ENCODE measurements around the gene TGFBI.

TGFBI gene

GRCh38 chr5:136023958-136024541 is 4.7 kb upstream of the TGFBI start:
- DNase-seq: peak in 3 of 56 donors; percentile 5 to 21 (median 17)

- no peak for DNase-seq
Measured at GRCh38 chr5:136025900-136026299, 2.9 kb upstream of the TGFBI start.

GRCh38 chr5:136026636-136027035 is 2.2 kb upstream of the TGFBI start:
- DNase-seq: no peak

DNA sequence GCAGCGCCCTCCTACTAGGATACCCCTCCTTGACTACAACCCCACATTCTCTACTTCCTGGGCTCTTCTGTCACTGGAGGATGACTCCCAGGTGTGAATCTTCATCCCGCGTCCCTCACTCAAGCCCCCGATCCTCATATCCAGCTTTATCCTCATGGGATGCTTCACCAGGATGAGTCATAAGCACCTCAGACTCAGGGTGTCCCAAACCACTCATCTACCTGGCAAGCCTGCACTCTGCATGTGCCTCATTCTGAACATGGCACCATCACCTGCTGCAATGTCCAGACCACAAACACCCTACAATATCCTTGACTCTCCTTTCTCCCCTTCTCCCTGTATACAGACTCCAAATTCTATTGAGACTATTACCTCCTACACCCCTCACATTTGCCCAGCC is 1.5 kb upstream of the TGFBI start:
- DNase-seq: no peak

DNA sequence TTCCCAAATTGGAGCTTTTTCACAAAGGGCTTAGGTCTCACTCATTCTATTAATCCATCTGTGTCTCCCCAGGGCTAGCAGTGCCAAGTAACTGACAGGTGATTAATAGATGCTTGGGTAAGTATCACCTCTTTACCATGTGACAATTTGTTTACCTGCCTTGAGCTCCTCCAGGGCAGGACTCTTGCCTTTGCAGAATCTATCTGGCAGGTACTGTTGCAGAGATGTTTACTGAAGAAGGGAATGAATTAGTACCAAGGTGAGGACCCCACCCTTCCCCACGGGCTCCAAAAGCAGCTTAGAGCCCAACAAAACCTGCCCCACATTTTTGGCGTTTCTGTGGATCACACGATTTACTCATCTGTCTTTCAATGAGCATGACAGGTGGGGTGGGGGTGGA is 698 bp upstream of the TGFBI start:
- DNase-seq: no peak

DNA sequence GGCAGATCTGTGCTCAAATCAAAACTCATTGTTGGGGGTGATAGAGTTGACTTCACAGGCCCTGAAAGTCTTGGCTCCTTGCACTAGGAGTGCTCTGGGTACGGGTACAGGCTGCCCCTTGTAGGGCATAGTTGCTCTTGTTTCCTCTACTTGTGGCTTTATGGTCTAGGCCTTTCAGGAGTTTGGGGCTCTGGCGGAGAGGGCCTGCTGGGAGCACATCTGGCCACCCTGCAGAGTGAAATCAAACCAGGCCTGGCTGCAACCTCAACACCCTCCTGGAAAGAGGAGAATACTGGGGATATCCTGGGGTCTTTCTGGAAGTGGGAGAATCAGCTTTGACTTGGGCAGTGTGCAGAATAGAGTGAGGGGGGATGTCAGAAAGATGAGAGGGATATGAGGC is 1.5 kb downstream of the TGFBI start:
- DNase-seq: no peak

DNA sequence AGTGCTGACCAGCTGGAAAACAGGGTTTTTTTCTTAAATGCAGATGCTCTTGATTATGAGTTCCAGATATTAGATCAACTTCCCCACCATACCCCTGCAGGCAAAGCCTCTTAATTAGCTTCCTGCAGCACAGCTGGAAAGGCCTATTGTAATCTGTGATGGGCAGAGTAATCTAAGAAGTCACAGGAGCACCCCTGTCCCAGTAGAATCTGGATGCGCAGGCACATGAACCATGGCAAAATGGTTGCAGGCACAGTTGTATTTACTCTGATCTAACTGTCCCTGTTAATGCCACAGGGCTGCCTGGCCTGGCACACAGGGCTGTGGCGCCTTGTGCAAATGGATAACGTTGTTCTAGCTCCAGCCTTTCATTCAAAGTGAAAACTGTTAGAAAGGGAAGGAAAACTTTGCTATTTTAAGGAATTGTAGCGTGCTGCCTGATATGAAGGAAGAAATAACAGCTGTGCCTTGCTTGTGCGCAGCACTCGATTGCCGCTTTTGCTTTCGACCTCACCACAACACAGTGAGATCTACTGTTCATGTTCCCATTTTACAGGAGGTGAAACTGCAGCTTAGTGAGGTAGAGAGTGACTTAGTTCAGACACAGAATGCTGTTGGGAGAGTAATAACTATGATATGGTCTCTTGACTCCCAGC is 2.3 kb downstream of the TGFBI start:
- DNase-seq: no peak

- no peak for DNase-seq
Measured at GRCh38 chr5:136031711-136032110, 2.9 kb downstream of the TGFBI start.

DNA sequence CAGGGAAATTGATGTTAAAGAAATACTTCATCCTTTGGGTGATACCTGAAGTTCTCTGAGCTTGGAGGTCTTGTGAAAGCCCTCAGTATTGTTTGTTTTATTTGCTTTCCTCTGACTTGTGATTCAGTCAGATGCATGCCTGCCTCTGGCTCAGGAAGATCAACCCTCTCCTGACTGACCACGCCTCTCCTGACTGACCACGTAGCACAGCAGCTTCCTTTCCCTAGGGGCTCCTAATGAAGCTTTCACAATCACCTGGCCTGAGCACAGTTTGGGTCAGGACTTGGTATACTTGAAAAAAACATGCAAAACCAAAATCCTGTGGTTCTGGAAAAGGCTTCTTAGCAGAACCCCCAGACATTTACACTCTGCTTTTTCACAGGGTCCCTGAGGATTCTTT is 3.8 kb downstream of the TGFBI start:
- DNase-seq: no peak

DNA sequence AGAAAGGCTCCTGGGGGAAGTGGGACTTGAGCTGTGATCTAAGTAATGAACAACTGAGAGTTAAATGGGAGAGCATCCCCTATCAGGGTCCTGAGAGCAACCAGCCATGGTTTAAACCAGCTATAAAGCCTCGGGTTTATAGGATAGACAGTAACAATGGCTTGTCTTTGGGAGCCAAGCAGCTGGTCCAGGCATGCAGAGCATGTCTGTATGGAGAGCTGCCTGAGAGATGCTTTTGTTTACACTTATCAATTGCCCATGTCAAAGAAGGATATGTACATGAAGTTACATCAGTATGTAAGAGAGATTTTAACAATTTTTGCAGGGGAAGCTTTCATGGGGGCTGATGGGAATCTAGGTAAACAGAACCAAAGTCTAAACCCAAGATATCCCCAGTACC is 4.4 kb downstream of the TGFBI start:
- no peak for DNase-seq

GRCh38 chr5:136033848-136034247 is 5.1 kb downstream of the TGFBI start:
- DNase-seq: no peak

DNA sequence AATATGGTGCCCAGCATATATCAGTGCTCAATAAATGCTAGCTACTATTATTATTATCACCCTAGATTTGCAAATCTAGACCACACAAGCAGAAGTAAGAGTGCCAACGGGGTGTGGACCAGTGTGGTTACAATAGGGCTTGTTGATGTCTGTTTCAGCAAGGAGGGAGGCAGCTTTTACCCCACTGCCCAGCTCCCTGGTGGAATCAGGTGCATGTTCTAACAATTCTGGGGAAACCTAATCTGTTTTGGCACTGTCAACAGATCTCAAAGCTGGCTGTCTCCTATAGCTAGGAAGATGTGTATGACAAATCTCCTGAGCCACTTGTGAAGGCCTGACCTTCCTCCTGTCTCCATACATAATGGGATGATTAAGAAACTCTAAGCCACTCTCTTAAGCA is 5.7 kb downstream of the TGFBI start:
- DNase-seq: no peak

- no peak for DNase-seq
Measured at GRCh38 chr5:136034984-136035383, 6.2 kb downstream of the TGFBI start.

DNA sequence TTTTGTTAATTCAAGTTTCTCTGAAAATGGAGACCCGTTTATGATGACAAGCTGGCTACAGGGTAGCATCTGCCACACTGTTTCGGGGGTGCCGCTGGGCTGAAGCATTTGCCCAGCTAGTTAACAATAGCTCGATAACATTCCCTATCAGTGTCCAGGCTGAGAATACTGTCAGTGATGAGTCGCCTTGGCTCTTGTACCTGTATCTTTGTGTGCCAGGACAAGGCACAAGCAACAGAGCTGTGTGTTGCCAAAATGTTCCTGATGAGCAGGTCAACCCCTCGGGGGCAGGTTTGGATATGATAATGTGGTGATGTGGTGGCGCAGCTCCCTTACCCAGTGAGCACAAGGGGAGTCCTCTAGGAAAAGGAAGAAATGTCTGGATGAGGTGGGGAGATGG is 7.0 kb downstream of the TGFBI start:
- no peak for DNase-seq

GRCh38 chr5:136036293-136036911 is 7.6 kb downstream of the TGFBI start:
- no peak for DNase-seq

GRCh38 chr5:136037001-136037705 is 8.4 kb downstream of the TGFBI start:
- peak in 1 of 56 donors; percentile 13 for DNase-seq

DNA sequence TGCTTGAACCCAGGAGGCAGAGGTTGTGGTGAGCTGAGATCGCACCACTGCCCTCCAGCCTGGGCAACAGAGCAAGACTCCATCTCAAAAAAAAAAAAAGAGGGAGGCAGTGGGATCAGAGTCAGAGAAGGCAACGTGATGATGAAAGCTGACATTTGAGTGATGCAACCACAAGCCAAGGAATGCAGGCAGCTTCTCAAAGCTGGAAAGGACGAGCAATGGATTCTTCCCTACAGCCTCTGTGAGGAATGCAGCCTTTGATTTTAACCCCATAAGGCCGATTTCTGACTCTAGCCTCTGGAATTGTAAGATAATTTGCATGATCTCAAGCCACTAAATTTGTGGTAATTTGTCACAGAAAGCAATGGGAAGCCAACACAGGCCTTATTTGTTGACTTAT is 9.8 kb downstream of the TGFBI start:
- DNase-seq: no peak

DNA sequence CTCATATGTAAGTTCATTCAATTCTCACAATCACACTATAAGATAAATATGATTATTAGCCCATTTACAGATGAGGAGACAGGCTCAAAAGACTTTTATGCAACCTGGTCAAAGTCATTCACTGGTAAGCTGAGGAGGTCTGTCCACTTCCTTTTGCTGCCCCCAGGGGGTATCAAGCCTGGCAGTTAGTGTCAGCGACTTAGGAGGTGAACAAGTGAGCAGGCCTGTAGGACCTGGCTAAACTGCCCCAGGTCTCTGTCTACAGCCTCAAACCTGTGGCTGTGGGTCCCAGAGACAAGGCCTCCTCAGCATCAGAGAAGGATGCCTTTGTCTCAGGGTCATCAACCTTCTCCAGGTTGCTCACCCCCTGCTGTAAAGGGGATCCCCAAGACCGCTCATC is 10.4 kb downstream of the TGFBI start:
- no peak for DNase-seq

- no peak for DNase-seq
Measured at GRCh38 chr5:136040746-136041415, 12.1 kb downstream of the TGFBI start.

DNA sequence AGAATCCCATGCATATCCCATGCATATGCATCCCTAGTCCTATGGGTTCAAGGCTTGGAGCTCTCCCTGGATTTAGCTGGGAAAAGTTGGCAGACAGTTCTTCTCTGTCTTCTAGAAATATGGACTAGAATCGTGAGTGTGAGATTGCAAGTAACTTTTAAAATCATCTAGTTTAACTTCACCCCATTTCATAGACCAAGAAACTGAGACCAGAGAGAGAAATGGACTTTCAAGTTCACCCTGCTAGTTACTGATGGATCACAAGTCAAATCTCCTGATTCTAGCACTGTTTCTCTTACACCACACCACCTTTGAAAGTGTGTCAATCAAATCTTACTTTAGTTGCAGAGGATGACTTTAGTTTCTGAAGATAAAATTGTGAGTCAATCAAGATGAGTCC is 13.4 kb downstream of the TGFBI start:
- DNase-seq: no peak

DNA sequence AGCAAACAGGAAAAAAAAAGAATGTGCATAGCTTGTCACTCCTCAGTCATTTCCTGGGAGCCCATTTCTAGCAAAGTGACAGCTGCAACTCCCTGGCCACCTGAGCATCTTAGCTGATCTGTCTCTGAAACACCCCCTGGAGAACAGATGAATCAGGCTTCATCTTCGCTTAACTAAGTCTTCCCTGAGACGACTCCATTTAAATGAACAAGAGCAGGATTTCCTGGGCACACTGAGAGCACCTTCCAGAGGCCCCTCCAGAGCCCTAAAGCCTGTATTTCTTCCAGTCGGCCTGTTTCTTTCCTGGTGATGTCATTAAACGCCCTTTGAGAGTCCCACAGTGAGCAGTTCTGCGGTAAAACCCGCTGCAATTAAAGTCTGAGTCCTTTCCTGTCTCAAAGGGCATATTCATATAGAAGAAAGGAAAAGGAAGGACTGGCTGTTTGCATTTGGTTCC is 13.9 kb downstream of the TGFBI start:
- no peak for DNase-seq

- DNase-seq: no peak
Measured at GRCh38 chr5:136043551-136043950, 14.8 kb downstream of the TGFBI start.
